GM23338 (cell line): Measurements from ENCODE around the gene PFN1. TPM values are rescaled to one million over a fixed set of nuclear protein-coding genes. Genes with fewer than 3 reads are reported as not detected.
"Not testable (repeated sequence)": the region's sequence is repeated elsewhere in the genome, so short reads cannot be mapped to it uniquely, and the experiment has no call there.

Experiments
- ATAC-seq: fragments of 200-7000 bp; cut with Tn5 transposase; 3 replicates; pipeline ENCODE4 v1.9.1; 2020
- DNase-seq: peaks from one replicate; pipeline ENCODE4 v3.0.0-alpha.2; 2015; ENCODE audit warnings: low spot score
- H2AFZ ChIP-seq: fragments of 200-600 bp; sonication (generic); 2 replicates; pipeline ENCODE4 v1.8.0; 2016; ENCODE audit warnings: antibody characterized with exemption, mild to moderate bottlenecking, moderate library complexity
- H3F3A ChIP-seq: fragments of 200-600 bp; sonication (generic); replicated peaks from 2 replicates; pipeline ENCODE4 v1.8.0; 2017; ENCODE audit warnings: antibody characterized with exemption, mixed run types, low read depth
- H3K27ac ChIP-seq: fragments of 200-600 bp; sonication (generic); 2 replicates; pipeline ENCODE4 v1.6.1; 2016; ENCODE audit warnings: low read depth
- H3K27me3 ChIP-seq: fragments of 200-600 bp; sonication (generic); 2 replicates; pipeline ENCODE4 v1.8.0; 2016; ENCODE audit warnings: mild to moderate bottlenecking, mixed run types, moderate library complexity; ENCODE audit not compliant: insufficient read depth
- H3K36me3 ChIP-seq: fragments of 200-600 bp; sonication (generic); 2 replicates; pipeline ENCODE4 v1.8.0; 2016; ENCODE audit warnings: mild to moderate bottlenecking; ENCODE audit not compliant: insufficient read depth
- H3K4me1 ChIP-seq: fragments of 200-600 bp; sonication (generic); 2 replicates; pipeline ENCODE4 v1.8.0; 2016; ENCODE audit warnings: mild to moderate bottlenecking, moderate library complexity; ENCODE audit not compliant: insufficient read depth
- H3K4me2 ChIP-seq: fragments of 200-600 bp; sonication (generic); 2 replicates; pipeline ENCODE4 v1.7.1; 2017; ENCODE audit warnings: mixed run types
- H3K4me3 ChIP-seq: fragments of 200-600 bp; sonication (generic); 2 replicates; pipeline ENCODE4 v1.6.1; 2016; ENCODE audit warnings: mixed run types
- H3K79me2 ChIP-seq: fragments of 200-600 bp; sonication (generic); replicated peaks from 2 replicates; pipeline ENCODE4 v1.8.0; 2017; ENCODE audit warnings: mild to moderate bottlenecking; ENCODE audit not compliant: insufficient read depth
- H3K9me2 ChIP-seq: fragments of 200-600 bp; sonication (generic); 2 replicates; pipeline ENCODE4 v1.8.0; 2017; ENCODE audit not compliant: insufficient read depth
- H4K20me1 ChIP-seq: fragments of 200-600 bp; sonication (generic); replicated peaks from 2 replicates; pipeline ENCODE4 v1.8.0; 2017; ENCODE audit warnings: mild to moderate bottlenecking; ENCODE audit not compliant: insufficient read depth
- H3K27ac Mint-ChIP-seq: 2 replicates; pipeline ENCODE4 v1.8.0; 2020; ENCODE audit warnings: inconsistent platforms, mild to moderate bottlenecking, moderate library complexity, mixed read lengths
- H3K27me3 Mint-ChIP-seq: 3 replicates; pipeline ENCODE4 v1.8.0; 2022; ENCODE audit warnings: low read depth, mild to moderate bottlenecking, moderate library complexity, mixed read lengths, inconsistent platforms; ENCODE audit not compliant: insufficient read depth, poor library complexity
- H3K36me3 Mint-ChIP-seq: 3 replicates; pipeline ENCODE4 v1.8.0; 2021; ENCODE audit warnings: low read depth, mild to moderate bottlenecking, inconsistent platforms, moderate library complexity, mixed read lengths
- H3K4me1 Mint-ChIP-seq: 3 replicates; pipeline ENCODE4 v1.8.0; 2020; ENCODE audit warnings: mild to moderate bottlenecking, inconsistent platforms, mixed read lengths
- H3K4me3 Mint-ChIP-seq: 3 replicates; pipeline ENCODE4 v1.8.0; 2021; ENCODE audit warnings: moderate library complexity, mild to moderate bottlenecking, inconsistent platforms, mixed read lengths
- H3K9me3 Mint-ChIP-seq: 3 replicates; pipeline ENCODE4 v1.8.0; 2020; ENCODE audit warnings: moderate library complexity, mild to moderate bottlenecking, inconsistent platforms, mixed read lengths
- CREB1 ChIP-seq: fragments of 250-450 bp; sonication (Bioruptor Pico); IDR thresholded peaks from 2 replicates; pipeline ENCODE4 v1.5.0; 2020; ENCODE audit warnings: low read depth, mild to moderate bottlenecking, moderate library complexity
- EZH2phosphoT487 ChIP-seq: fragments of 200-600 bp; sonication (generic); IDR thresholded peaks from one replicate; pipeline ENCODE4 v1.8.1; 2018; ENCODE audit warnings: antibody characterized with exemption; ENCODE audit not compliant: unreplicated experiment
- JUNB ChIP-seq: IDR thresholded peaks from one replicate; pipeline ENCODE4 v1.6.1; 2016; ENCODE audit warnings: antibody characterized with exemption; ENCODE audit not compliant: unreplicated experiment
- POLR2AphosphoS5 ChIP-seq: IDR thresholded peaks from 2 replicates; pipeline ENCODE4 v1.6.1; 2016; ENCODE audit warnings: antibody characterized with exemption, low read depth
- STAT1 ChIP-seq: IDR thresholded peaks from one replicate; pipeline ENCODE4 v1.6.1; 2016; ENCODE audit warnings: antibody characterized with exemption; ENCODE audit not compliant: unreplicated experiment
- ZNF114 ChIP-seq: fragments of 250-450 bp; sonication (Bioruptor Pico); IDR thresholded peaks from 2 replicates; pipeline ENCODE4 v1.5.0; 2020; ENCODE audit warnings: mild to moderate bottlenecking, moderate library complexity
- ZNF331 ChIP-seq: fragments of 250-450 bp; sonication (Bioruptor Pico); IDR thresholded peaks from 2 replicates; pipeline ENCODE4 v1.5.0; 2020; ENCODE audit warnings: low read depth, mild to moderate bottlenecking, moderate library complexity
- polyA plus RNA-seq: library from polyadenylated mRNA; unstranded; fragments of >200 nt; fragmentation: Nextera tagmentation; extraction: Ambion mirVana; gene quantifications from 2 replicates; pipeline ENCODE4 v1.2.1, GENCODE V29; 2016
- total RNA-seq: library from RNA; depleted of rRNA; stranded (reverse); fragments of >200 nt; shearing (Covaris generic); gene quantifications from 2 replicates; pipeline ENCODE4 v1.2.3, GENCODE V29; 2014
- TF ChIP-seq, protein P1 (sequence below): fragments of 250-450 bp; sonication (Bioruptor Pico); IDR thresholded peaks from 2 replicates; pipeline ENCODE4 v1.5.0; 2020; ENCODE audit warnings: mild to moderate bottlenecking, moderate library complexity
- TF ChIP-seq, protein P2 (sequence below), 2 experiments: fragments of 200-600 bp in 1 of 2; sonication (generic) in 1 of 2; conservative IDR thresholded peaks; 2 replicates each; pipeline versions ENCODE4 v1.5.1 to v1.6.1; 2016 to 2017; ENCODE audit warnings: antibody characterized with exemption in 2 of 2, low read depth in 2 of 2, mild to moderate bottlenecking in 2 of 2, moderate library complexity in 1 of 2
- TF ChIP-seq, protein P3 (sequence below): IDR thresholded peaks from 2 replicates; pipeline ENCODE4 v1.6.1; 2016; ENCODE audit warnings: antibody characterized with exemption

Gene PFN1
- total and polyA plus RNA-seq, 2 experiments from 2014 or later: 2,002 to 3,709 TPM

DNA sequence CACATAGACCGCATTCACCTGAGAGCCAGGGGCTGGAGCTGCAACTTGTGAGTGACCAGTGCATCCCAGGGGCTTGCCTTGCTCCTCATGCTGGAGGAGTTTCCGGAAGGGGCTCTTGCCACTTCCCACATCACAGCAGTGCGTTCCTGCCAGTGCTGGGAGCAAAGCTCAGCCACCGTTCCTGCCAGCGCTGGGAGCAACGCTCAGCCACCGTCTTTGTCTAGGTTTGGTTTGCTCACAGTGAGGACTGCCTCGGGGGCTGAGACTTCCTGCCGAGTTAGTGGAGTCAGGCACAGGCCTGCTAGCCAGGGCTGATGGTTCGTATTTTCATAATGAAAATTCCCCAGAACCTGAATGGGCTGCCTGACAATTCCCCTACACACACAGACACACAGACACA lies 40.0 kb downstream of the PFN1 start (continued):
- TF ChIP-seq, protein P1, sequence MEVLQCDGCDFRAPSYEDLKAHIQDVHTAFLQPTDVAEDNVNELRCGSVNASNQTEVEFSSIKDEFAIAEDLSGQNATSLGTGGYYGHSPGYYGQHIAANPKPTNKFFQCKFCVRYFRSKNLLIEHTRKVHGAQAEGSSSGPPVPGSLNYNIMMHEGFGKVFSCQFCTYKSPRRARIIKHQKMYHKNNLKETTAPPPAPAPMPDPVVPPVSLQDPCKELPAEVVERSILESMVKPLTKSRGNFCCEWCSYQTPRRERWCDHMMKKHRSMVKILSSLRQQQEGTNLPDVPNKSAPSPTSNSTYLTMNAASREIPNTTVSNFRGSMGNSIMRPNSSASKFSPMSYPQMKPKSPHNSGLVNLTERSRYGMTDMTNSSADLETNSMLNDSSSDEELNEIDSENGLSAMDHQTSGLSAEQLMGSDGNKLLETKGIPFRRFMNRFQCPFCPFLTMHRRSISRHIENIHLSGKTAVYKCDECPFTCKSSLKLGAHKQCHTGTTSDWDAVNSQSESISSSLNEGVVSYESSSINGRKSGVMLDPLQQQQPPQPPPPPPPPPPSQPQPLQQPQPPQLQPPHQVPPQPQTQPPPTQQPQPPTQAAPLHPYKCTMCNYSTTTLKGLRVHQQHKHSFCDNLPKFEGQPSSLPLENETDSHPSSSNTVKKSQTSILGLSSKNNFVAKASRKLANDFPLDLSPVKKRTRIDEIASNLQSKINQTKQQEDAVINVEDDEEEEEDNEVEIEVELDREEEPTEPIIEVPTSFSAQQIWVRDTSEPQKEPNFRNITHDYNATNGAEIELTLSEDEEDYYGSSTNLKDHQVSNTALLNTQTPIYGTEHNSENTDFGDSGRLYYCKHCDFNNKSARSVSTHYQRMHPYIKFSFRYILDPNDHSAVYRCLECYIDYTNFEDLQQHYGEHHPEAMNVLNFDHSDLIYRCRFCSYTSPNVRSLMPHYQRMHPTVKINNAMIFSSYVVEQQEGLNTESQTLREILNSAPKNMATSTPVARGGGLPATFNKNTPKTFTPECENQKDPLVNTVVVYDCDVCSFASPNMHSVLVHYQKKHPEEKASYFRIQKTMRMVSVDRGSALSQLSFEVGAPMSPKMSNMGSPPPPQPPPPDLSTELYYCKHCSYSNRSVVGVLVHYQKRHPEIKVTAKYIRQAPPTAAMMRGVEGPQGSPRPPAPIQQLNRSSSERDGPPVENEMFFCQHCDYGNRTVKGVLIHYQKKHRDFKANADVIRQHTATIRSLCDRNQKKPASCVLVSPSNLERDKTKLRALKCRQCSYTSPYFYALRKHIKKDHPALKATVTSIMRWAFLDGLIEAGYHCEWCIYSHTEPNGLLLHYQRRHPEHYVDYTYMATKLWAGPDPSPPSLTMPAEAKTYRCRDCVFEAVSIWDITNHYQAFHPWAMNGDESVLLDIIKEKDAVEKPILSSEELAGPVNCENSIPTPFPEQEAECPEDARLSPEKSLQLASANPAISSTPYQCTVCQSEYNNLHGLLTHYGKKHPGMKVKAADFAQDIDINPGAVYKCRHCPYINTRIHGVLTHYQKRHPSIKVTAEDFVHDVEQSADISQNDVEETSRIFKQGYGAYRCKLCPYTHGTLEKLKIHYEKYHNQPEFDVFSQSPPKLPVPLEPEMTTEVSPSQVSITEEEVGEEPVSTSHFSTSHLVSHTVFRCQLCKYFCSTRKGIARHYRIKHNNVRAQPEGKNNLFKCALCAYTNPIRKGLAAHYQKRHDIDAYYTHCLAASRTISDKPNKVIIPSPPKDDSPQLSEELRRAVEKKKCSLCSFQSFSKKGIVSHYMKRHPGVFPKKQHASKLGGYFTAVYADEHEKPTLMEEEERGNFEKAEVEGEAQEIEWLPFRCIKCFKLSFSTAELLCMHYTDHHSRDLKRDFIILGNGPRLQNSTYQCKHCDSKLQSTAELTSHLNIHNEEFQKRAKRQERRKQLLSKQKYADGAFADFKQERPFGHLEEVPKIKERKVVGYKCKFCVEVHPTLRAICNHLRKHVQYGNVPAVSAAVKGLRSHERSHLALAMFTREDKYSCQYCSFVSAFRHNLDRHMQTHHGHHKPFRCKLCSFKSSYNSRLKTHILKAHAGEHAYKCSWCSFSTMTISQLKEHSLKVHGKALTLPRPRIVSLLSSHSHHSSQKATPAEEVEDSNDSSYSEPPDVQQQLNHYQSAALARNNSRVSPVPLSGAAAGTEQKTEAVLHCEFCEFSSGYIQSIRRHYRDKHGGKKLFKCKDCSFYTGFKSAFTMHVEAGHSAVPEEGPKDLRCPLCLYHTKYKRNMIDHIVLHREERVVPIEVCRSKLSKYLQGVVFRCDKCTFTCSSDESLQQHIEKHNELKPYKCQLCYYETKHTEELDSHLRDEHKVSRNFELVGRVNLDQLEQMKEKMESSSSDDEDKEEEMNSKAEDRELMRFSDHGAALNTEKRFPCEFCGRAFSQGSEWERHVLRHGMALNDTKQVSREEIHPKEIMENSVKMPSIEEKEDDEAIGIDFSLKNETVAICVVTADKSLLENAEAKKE (CRISPR knock-in tag): no peak
- TF ChIP-seq CREB1: no peak
- no peak for TF ChIP-seq ZNF331 (CRISPR knock-in tag)
- TF ChIP-seq EZH2phosphoT487: no peak
- TF ChIP-seq, protein P2, sequence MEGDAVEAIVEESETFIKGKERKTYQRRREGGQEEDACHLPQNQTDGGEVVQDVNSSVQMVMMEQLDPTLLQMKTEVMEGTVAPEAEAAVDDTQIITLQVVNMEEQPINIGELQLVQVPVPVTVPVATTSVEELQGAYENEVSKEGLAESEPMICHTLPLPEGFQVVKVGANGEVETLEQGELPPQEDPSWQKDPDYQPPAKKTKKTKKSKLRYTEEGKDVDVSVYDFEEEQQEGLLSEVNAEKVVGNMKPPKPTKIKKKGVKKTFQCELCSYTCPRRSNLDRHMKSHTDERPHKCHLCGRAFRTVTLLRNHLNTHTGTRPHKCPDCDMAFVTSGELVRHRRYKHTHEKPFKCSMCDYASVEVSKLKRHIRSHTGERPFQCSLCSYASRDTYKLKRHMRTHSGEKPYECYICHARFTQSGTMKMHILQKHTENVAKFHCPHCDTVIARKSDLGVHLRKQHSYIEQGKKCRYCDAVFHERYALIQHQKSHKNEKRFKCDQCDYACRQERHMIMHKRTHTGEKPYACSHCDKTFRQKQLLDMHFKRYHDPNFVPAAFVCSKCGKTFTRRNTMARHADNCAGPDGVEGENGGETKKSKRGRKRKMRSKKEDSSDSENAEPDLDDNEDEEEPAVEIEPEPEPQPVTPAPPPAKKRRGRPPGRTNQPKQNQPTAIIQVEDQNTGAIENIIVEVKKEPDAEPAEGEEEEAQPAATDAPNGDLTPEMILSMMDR (conservative IDR thresholded peaks at IDR 0.05; ENCODE audit: low read depth in 2 of 2): no peak
- no peak for TF ChIP-seq STAT1
- no peak for TF ChIP-seq POLR2AphosphoS5
- TF ChIP-seq, protein P3, sequence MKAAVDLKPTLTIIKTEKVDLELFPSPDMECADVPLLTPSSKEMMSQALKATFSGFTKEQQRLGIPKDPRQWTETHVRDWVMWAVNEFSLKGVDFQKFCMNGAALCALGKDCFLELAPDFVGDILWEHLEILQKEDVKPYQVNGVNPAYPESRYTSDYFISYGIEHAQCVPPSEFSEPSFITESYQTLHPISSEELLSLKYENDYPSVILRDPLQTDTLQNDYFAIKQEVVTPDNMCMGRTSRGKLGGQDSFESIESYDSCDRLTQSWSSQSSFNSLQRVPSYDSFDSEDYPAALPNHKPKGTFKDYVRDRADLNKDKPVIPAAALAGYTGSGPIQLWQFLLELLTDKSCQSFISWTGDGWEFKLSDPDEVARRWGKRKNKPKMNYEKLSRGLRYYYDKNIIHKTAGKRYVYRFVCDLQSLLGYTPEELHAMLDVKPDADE: no peak
- no peak for TF ChIP-seq JUNB
- no peak for TF ChIP-seq ZNF114

DNA sequence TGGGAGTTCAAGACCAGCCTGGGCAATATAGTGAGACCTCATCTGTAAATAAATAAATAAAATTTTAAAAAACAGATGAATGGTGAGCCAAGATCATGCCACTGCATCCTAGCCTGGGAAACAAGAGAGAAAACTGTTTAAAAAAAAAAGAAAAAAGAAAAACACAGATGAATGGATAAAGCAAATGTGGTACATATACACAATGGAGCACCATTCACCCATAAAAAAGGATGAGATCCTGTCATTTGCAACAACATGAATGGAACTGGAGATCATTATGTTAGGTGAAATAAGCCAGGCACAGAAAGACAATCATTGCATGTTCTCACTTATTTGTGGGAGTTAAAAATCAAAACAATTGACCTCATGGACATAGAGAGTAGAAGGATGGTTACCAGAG lies 41.7 kb downstream of the PFN1 start:
- H3K27me3 Mint-ChIP-seq: peaks cover 11% of the 10 kb centered on the region
- not testable (repeated sequence) for H3K4me1 ChIP-seq, H3K36me3 ChIP-seq, H3K79me2 ChIP-seq, H3K27me3 ChIP-seq, H3K4me1 Mint-ChIP-seq, H3K4me3 ChIP-seq, H4K20me1 ChIP-seq, DNase-seq, H2AFZ ChIP-seq, H3K36me3 Mint-ChIP-seq, H3K4me2 ChIP-seq, H3K9me2 ChIP-seq, H3K27ac ChIP-seq, H3K27ac Mint-ChIP-seq, ATAC-seq, H3K4me3 Mint-ChIP-seq, H3K9me3 Mint-ChIP-seq
- peaks cover 21% of the 10 kb centered on the region for H3F3A ChIP-seq
